IMR-90 (cell line): ENCODE data around the gene FOXO3. TPM values are rescaled to one million over a fixed set of nuclear protein-coding genes. Genes with fewer than 3 reads are reported as not detected.
A peak's percentile ranks its signal among the peaks of the same experiment; 100 is the strongest.

Experiments used
- ATAC-seq: fragments of 200-7000 bp; cut with Tn5 transposase; 2 replicates; pipeline ENCODE4 v1.9.1; 2020; ENCODE audit warnings: low read depth, mild to moderate bottlenecking, moderate library complexity
- BruUV-seq: library from RNA; stranded (reverse); fragments of 400-500 nt; replicated peaks from 2 replicates; lab custom pipeline; 2021; lab: Mats Ljungman, UMichigan
- CTCF ChIA-PET: fragments of 300-600 bp; formaldehyde crosslinking; extraction: SDS; loops from one replicate; lab custom pipeline; 2021; ENCODE audit warnings: antibody characterized with exemption; lab: Yijun Ruan, JAX
- POLR2A ChIA-PET: fragments of 300-600 bp; sonication (Branson Sonifier 250); formaldehyde crosslinking; loops from one replicate; lab custom pipeline; 2022; ENCODE audit warnings: antibody characterized with exemption; ENCODE audit not compliant: unreplicated experiment; lab: Charles Lee
- DNase-seq: peaks from one replicate; pipeline ENCODE4 v3.0.0; 2013
- H2AFZ ChIP-seq: replicated peaks from 2 replicates; pipeline ENCODE3; 2013; ENCODE audit warnings: low read length, mild to moderate bottlenecking; ENCODE audit not compliant: poor library complexity
- H2AK5ac ChIP-seq: 2 replicates; pipeline ENCODE4 v1.6.1; 2013; ENCODE audit warnings: low read depth, low read length, inconsistent platforms
- H2AK9ac ChIP-seq: replicated peaks from 2 replicates; pipeline ENCODE3; 2013; ENCODE audit warnings: mild to moderate bottlenecking, low read depth, low read length, moderate library complexity; ENCODE audit not compliant: poor library complexity
- H2BK120ac ChIP-seq: 2 replicates; pipeline ENCODE4 v1.6.1; 2013; ENCODE audit warnings: low read depth, low read length, inconsistent platforms
- H2BK15ac ChIP-seq: 3 replicates; pipeline ENCODE4 v1.6.1; 2013; ENCODE audit warnings: low read depth, low read length, inconsistent platforms
- H2BK20ac ChIP-seq: 2 replicates; pipeline ENCODE4 v1.6.1; 2013; ENCODE audit warnings: low read depth, mild to moderate bottlenecking, inconsistent platforms, low read length, moderate library complexity
- H2BK5ac ChIP-seq: 2 replicates; pipeline ENCODE4 v1.6.1; 2013; ENCODE audit warnings: mild to moderate bottlenecking, low read depth, low read length, inconsistent platforms; ENCODE audit not compliant: poor library complexity, severe bottlenecking
- H3K14ac ChIP-seq: replicated peaks from 2 replicates; pipeline ENCODE4 v1.6.1; 2013; ENCODE audit warnings: low read depth, low read length, inconsistent platforms
- H3K18ac ChIP-seq: 2 replicates; pipeline ENCODE4 v1.6.1; 2013; ENCODE audit warnings: low read depth, low read length, control low read depth
- H3K23ac ChIP-seq: 2 replicates; pipeline ENCODE4 v1.6.1; 2013; ENCODE audit warnings: low read depth, low read length, inconsistent platforms
- H3K27ac ChIP-seq: 2 replicates; pipeline ENCODE4 v1.5.1; 2013; ENCODE audit warnings: mild to moderate bottlenecking, control low read depth, low read length; ENCODE audit not compliant: insufficient read depth
- H3K27me3 ChIP-seq: 2 replicates; pipeline ENCODE4 v1.6.1; 2013; ENCODE audit warnings: low read length; ENCODE audit not compliant: control insufficient read depth, insufficient read depth
- H3K36me3 ChIP-seq: 2 replicates; pipeline ENCODE4 v1.6.1; 2013; ENCODE audit warnings: low read length, mixed read lengths; ENCODE audit not compliant: control insufficient read depth, insufficient read depth
- H3K4ac ChIP-seq: 2 replicates; pipeline ENCODE4 v1.6.1; 2013; ENCODE audit warnings: low read depth, low read length, inconsistent platforms
- H3K4me1 ChIP-seq: 2 replicates; pipeline ENCODE4 v1.6.1; 2013; ENCODE audit warnings: low read length, mixed read lengths; ENCODE audit not compliant: control insufficient read depth, insufficient read depth
- H3K4me2 ChIP-seq: 2 replicates; pipeline ENCODE4 v1.6.1; 2013; ENCODE audit warnings: low read depth, mild to moderate bottlenecking, control low read depth, low read length, moderate library complexity
- H3K4me3 ChIP-seq: 2 replicates; pipeline ENCODE4 v1.5.1; 2013; ENCODE audit warnings: low read depth, mild to moderate bottlenecking, control low read depth, low read length, moderate library complexity; ENCODE audit not compliant: insufficient read depth
- H3K56ac ChIP-seq: 2 replicates; pipeline ENCODE4 v1.6.1; 2013; ENCODE audit warnings: low read length, inconsistent platforms; ENCODE audit not compliant: insufficient read depth; ENCODE audit errors: extremely low read depth
- H3K79me1 ChIP-seq, 2 experiments: 2 replicates each; pipeline ENCODE4 v1.6.1; 2013; ENCODE audit warnings: low read length in 2 of 2, inconsistent platforms in 1 of 2, low read depth in 1 of 2
- H3K9ac ChIP-seq: 2 replicates; pipeline ENCODE4 v1.6.1; 2013; ENCODE audit warnings: low read depth, low read length, control low read depth
- H3K9me1 ChIP-seq: 2 replicates; pipeline ENCODE4 v1.6.1; 2013; ENCODE audit warnings: low read length, inconsistent platforms; ENCODE audit not compliant: insufficient read depth
- H3K9me3 ChIP-seq: 2 replicates; pipeline ENCODE4 v1.6.1; 2013; ENCODE audit warnings: low read length; ENCODE audit not compliant: control insufficient read depth, insufficient read depth
- H4K20me1 ChIP-seq: 2 replicates; pipeline ENCODE4 v1.6.1; 2013; ENCODE audit warnings: low read length, inconsistent platforms; ENCODE audit not compliant: insufficient read depth
- H4K5ac ChIP-seq: 2 replicates; pipeline ENCODE4 v1.6.1; 2013; ENCODE audit warnings: mild to moderate bottlenecking, low read depth, low read length, control low read depth
- H4K8ac ChIP-seq, 2 experiments: 2 replicates each; pipeline ENCODE4 v1.6.1; 2013; ENCODE audit warnings: low read depth in 2 of 2, low read length in 2 of 2, control low read depth in 1 of 2, inconsistent platforms in 1 of 2
- H4K91ac ChIP-seq: 2 replicates; pipeline ENCODE4 v1.6.1; 2013; ENCODE audit warnings: low read depth, low read length, inconsistent platforms; ENCODE audit not compliant: insufficient read depth
- CHD1 ChIP-seq: IDR thresholded peaks from 2 replicates; pipeline ENCODE4 v1.6.1; 2012; ENCODE audit warnings: low read depth, low read length, improper control_type of control experiment
- MAFK ChIP-seq: IDR thresholded peaks from 2 replicates; pipeline ENCODE4 v1.6.1; 2012; ENCODE audit warnings: low read depth, low read length, improper control_type of control experiment
- POLR2A ChIP-seq: IDR thresholded peaks from 2 replicates; pipeline ENCODE4 v1.6.1; 2012; ENCODE audit warnings: mild to moderate bottlenecking, low read depth, low read length
- RAD21 ChIP-seq: IDR thresholded peaks from 2 replicates; pipeline ENCODE4 v1.6.1; 2012; ENCODE audit warnings: low read length, improper control_type of control experiment
- RCOR1 ChIP-seq: IDR thresholded peaks from 2 replicates; pipeline ENCODE4 v1.6.1; 2012; ENCODE audit warnings: mild to moderate bottlenecking, low read length, improper control_type of control experiment; ENCODE audit not compliant: insufficient replicate concordance
- SMC3 ChIP-seq: fragments of 150-350 bp; IDR thresholded peaks from 2 replicates; pipeline ENCODE4 v1.6.1; 2016; ENCODE audit warnings: low read depth, mild to moderate bottlenecking, antibody characterized with exemption, low read length, moderate library complexity
- WGBS, 2 experiments: methylation state at CpG; one replicate each; pipeline versions ENCODE4 v1.1.5 to v1.1.7; 2013; ENCODE audit warnings: missing lambda C conversion rate in 2 of 2; ENCODE audit not compliant: insufficient read length in 1 of 2; ENCODE audit errors: extremely low coverage in 2 of 2; 5-methylcytosine and 5-hydroxymethylcytosine counted together
- dilution Hi-C: fragments of 300-500 bp; cut with HindIII; formaldehyde crosslinking; loops from one replicate; pipeline ENCODE4 v1.14.3; 2018; ENCODE audit warnings: low sequenced_read_pairs; ENCODE audit not compliant: unreplicated experiment
- in situ Hi-C: fragments of 300-500 bp; cut with MboI; formaldehyde crosslinking; loops from 3 replicates; pipeline ENCODE4 v1.14.3; 2019; ENCODE audit warnings: low sequenced_read_pairs, inconsistent platforms, mixed read lengths
- intact Hi-C: fragments of 100-400 bp; cut with micrococcal nuclease; formaldehyde crosslinking; loops from 2 replicates; pipeline ENCODE4 v1.10.0; 2022
- polyA plus RNA-seq, 3 experiments: library from polyadenylated mRNA; depleted of rRNA; stranded (reverse); fragments of >200 nt; gene quantifications; 2 replicates each; pipeline ENCODE4 v1.2.3, GENCODE V29; 2012; ENCODE audit warnings: low replicate concordance in 1 of 3
- total RNA-seq: library from RNA; depleted of rRNA; stranded (reverse); fragments of >200 nt; gene quantifications from 2 replicates; pipeline ENCODE4 v1.2.3, GENCODE V29; 2012
- TF ChIP-seq, protein P1 (sequence below): conservative IDR thresholded peaks from 2 replicates; pipeline ENCODE4 v1.5.1; 2012; ENCODE audit warnings: mild to moderate bottlenecking, low read depth, low read length, improper control_type of control experiment

FOXO3 gene
- total and polyA plus RNA-seq, 2 of the 4 experiments (the other 2 are of a cell fraction), result 17.5 to 38.7 TPM

DNA sequence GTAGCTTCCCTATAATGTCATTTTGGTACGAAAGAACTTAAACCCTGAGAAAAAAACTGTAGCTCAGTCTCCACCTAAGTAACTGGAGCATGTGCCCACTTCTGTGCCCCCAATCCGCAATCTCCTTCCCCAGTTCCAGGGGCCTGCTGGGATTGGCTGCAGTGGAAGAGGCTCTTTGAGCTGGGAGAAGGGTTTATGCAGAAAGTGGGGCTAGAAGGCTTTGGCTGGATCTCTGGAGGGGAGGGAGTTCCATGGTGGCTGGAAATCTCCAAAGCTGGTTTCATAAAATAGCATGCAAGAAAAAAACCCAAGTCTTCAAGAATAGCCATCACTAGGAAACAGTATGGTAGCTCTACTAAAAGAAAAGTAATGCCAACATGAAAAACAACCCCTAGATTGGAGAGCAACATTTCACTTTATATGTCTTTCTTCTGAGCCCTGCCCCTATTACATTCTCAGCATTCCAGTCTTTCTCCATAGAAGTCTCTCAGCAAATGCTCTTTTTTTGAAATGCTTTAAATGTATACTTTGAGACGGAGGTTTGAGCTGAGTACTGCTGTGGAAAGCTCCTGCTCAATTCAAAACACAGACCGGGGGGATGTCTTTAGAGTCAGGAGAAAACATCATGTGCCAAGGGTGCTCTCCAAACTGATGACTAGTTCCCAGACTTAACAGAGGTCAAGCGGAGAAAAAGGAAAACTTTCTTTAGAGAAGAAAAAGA is 36.0 kb upstream of the FOXO3 start (continued):
- no peak for TF ChIP-seq MAFK

DNA sequence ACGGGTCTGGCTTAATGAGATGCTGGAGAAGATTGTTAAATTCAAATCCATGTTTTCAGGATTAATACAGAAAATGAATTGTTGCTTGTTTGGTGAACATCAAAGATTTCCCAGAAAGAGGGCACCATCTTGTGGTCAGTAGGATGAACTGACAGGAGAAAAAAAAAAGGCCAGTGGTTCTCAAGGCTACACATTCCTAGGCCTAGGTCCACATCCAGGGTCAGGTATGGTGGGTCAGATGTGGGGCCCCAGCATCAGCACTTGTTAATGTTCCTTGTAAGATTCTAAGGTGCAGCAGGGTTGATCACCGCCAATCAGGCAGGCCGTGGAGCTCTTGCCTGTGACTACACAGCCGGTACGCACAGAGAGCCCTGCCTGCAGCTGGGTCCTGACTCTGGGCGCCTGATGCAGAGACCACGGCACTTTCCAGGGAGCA is 34.0 kb upstream of the FOXO3 start:
- H2AFZ ChIP-seq, result no peak overlapping the region
- ChIA-PET CTCF (interaction anchor here (0.7 kb wide), 1 partner anchor 250 kb away, joined by 5 read pairs; no protein-coding TSS in a partner anchor), POLR2A (no interaction called here)
- no peak overlapping the region for H4K5ac ChIP-seq
- peaks cover 2% of the 10 kb centered on the region; the same call in 1 of the 2 replicates for H3K4me1 ChIP-seq
- H4K8ac ChIP-seq, result no peak overlapping the region
- no peak overlapping the region for H2AK5ac ChIP-seq
- peaks cover 11% of the 10 kb centered on the region for H3K27me3 ChIP-seq
- no peak overlapping the region for H3K27ac ChIP-seq
- H3K4me2 ChIP-seq, result no peak overlapping the region
- H2AK9ac ChIP-seq, result no peak overlapping the region
- DNase-seq (peak; percentile 62), ATAC-seq (peak; percentile 63)
- no peak overlapping the region for H3K4me3 ChIP-seq
- H3K4ac ChIP-seq, result no peak overlapping the region
- H3K56ac ChIP-seq, result no peak overlapping the region
- H2BK15ac ChIP-seq, result no peak overlapping the region
- H3K9me3 ChIP-seq, result no peaks in the 10 kb centered on the region
- no peaks in the 10 kb centered on the region for H3K9me1 ChIP-seq
- H2BK20ac ChIP-seq, result no peak overlapping the region
- intact Hi-C loops (loop anchor here (1.0 kb wide), 1 partner anchor 413 kb away; no protein-coding TSS in a partner anchor), in situ Hi-C loops (loop anchor here (5.0 to 25.0 kb wide), 2 partner anchors 414 to 861 kb away; partner anchors contain the start of gene CD164), dilution Hi-C loops (loop anchor here (25.0 kb wide), 1 partner anchor 536 kb away; no protein-coding TSS in a partner anchor)
- H3K23ac ChIP-seq, result no peak overlapping the region
- H3K18ac ChIP-seq, result no peak overlapping the region
- WGBS, 2 experiments, result 0% methylated on average over 1 of the region's 7 CpGs; no CpG with 5 or more reads in 1 of the 2 experiments
- no peaks in the 10 kb centered on the region; the same call in 1 of the 2 replicates for H4K20me1 ChIP-seq
- no peak overlapping the region for H2BK5ac ChIP-seq
- BruUV-seq, result no TSS peak
- no peaks in the 10 kb centered on the region for H3K36me3 ChIP-seq
- no peak overlapping the region for H2BK120ac ChIP-seq
- H4K91ac ChIP-seq, result no peak overlapping the region
- TF ChIP-seq, protein P1, sequence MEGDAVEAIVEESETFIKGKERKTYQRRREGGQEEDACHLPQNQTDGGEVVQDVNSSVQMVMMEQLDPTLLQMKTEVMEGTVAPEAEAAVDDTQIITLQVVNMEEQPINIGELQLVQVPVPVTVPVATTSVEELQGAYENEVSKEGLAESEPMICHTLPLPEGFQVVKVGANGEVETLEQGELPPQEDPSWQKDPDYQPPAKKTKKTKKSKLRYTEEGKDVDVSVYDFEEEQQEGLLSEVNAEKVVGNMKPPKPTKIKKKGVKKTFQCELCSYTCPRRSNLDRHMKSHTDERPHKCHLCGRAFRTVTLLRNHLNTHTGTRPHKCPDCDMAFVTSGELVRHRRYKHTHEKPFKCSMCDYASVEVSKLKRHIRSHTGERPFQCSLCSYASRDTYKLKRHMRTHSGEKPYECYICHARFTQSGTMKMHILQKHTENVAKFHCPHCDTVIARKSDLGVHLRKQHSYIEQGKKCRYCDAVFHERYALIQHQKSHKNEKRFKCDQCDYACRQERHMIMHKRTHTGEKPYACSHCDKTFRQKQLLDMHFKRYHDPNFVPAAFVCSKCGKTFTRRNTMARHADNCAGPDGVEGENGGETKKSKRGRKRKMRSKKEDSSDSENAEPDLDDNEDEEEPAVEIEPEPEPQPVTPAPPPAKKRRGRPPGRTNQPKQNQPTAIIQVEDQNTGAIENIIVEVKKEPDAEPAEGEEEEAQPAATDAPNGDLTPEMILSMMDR, result peak; percentile 88
- peak; percentile 91 for TF ChIP-seq RAD21
- TF ChIP-seq SMC3, result peak; percentile 81
- TF ChIP-seq POLR2A, result peak; percentile 33; the same call in 1 of the 2 replicates
- no peak for TF ChIP-seq RCOR1
- TF ChIP-seq CHD1, result no peak
- no peak overlapping the region for H3K14ac ChIP-seq
- no peaks in the 10 kb centered on the region for H3K79me1 ChIP-seq
- H3K9ac ChIP-seq, result no peak overlapping the region
